HCT116 (cell line): ENCODE measurements around the gene FOXP1. TPM values are rescaled to one million over a fixed set of nuclear protein-coding genes. Genes with fewer than 3 reads are reported as not detected.

ENCODE experiments used
- ATAC-seq: fragments of 200-7000 bp; cut with Tn5 transposase; 2 replicates; pipeline ENCODE4 v1.9.1; 2020; ENCODE audit warnings: mild to moderate bottlenecking, moderate library complexity
- BruUV-seq: library from RNA; stranded (reverse); fragments of 400-500 nt; replicated peaks from 2 replicates; lab custom pipeline; 2021; lab: Mats Ljungman, UMichigan
- CTCF ChIA-PET: fragments of 300-600 bp; sonication (Branson Sonifier 250); formaldehyde crosslinking; loops from one replicate; lab custom pipeline; 2021; ENCODE audit warnings: antibody characterized with exemption; lab: Charles Lee
- POLR2A ChIA-PET: fragments of 300-600, 350-600 bp; sonication (Branson Sonifier 250); formaldehyde crosslinking; loops from one replicate; lab custom pipeline; 2021; ENCODE audit warnings: antibody characterized with exemption; lab: Charles Lee
- RAD21 ChIA-PET, 2 experiments: fragments of 300-600 bp; sonication (Branson Sonifier 250); formaldehyde crosslinking; loops; one replicate each; lab custom pipeline; 2023; ENCODE audit warnings: low total read pairs in 2 of 2; ENCODE audit not compliant: uncharacterized antibody in 2 of 2, unreplicated experiment in 2 of 2, low non-redundant PET in 1 of 2; lab: Charles Lee
- DNase-seq: peaks from one replicate; pipeline ENCODE4 v3.0.0-alpha.2; 2010; ENCODE audit warnings: low read depth, low spot score
- H2AFZ ChIP-seq: fragments of 200-600 bp; shearing (Covaris generic), sonication (generic); 2 replicates; pipeline ENCODE4 v1.6.1; 2017; ENCODE audit warnings: low read depth, mixed run types, mixed read lengths, antibody characterized with exemption, low read length; ENCODE audit not compliant: poor library complexity, severe bottlenecking
- H3K27ac ChIP-seq: 2 replicates; pipeline ENCODE4 v1.5.1; 2012; ENCODE audit warnings: low read depth, low read length
- H3K27me3 ChIP-seq: fragments of 200-600 bp; sonication (generic); 2 replicates; pipeline ENCODE4 v1.6.1; 2016; ENCODE audit warnings: mixed run types, low read length, mixed read lengths; ENCODE audit not compliant: insufficient read depth
- H3K36me3 ChIP-seq, 2 experiments: fragments of 200-500 bp in 1 of 2; fragments of 200-600 bp in 1 of 2; sonication (Bioruptor generic) in 1 of 2; sonication (generic) in 1 of 2; 2 replicates each; pipeline versions ENCODE4 v1.5.1 to v1.6.1; 2014 to 2016; ENCODE audit warnings: low read length in 2 of 2, inconsistent platforms in 1 of 2, mixed read lengths in 1 of 2, mixed run types in 1 of 2; ENCODE audit not compliant: insufficient read depth in 2 of 2, control insufficient read depth in 1 of 2
- H3K4me1 ChIP-seq, 2 experiments: fragments of 200-600 bp in 1 of 2; sonication (generic) in 1 of 2; 2 replicates each; pipeline versions ENCODE4 v1.5.1 to v1.6.1; 2012 to 2017; ENCODE audit warnings: low read length in 2 of 2, inconsistent platforms in 1 of 2, mild to moderate bottlenecking in 1 of 2, mixed read lengths in 1 of 2, mixed run types in 1 of 2, moderate library complexity in 1 of 2; ENCODE audit not compliant: insufficient read depth in 2 of 2, control insufficient read depth in 1 of 2
- H3K4me2 ChIP-seq: fragments of 200-600 bp; sonication (generic); 2 replicates; pipeline ENCODE4 v1.6.1; 2017; ENCODE audit warnings: mixed run types, low read length, mixed read lengths
- H3K4me3 ChIP-seq, 2 experiments: fragments of 200-600 bp in 1 of 2; sonication (generic) in 1 of 2; replicated peaks in 1 of 2; 2 replicates each; pipeline ENCODE4 v1.5.1; 2011 to 2016; ENCODE audit warnings: low read length in 2 of 2, control low read depth in 1 of 2, low read depth in 1 of 2, mild to moderate bottlenecking in 1 of 2, mixed read lengths in 1 of 2, mixed run types in 1 of 2
- H3K79me2 ChIP-seq: fragments of 200-600 bp; sonication (generic); 2 replicates; pipeline ENCODE4 v1.6.1; 2017; ENCODE audit warnings: mild to moderate bottlenecking, mixed run types, low read length, moderate library complexity, mixed read lengths; ENCODE audit not compliant: insufficient read depth
- H3K9ac ChIP-seq: fragments of 200-600 bp; sonication (generic); 2 replicates; pipeline ENCODE4 v1.6.1; 2016; ENCODE audit warnings: low read length, mixed read lengths
- H3K9me2 ChIP-seq: fragments of 200-600 bp; sonication (generic), shearing (Covaris generic); 2 replicates; pipeline ENCODE4 v1.6.1; 2017; ENCODE audit warnings: mixed run types, mild to moderate bottlenecking, moderate library complexity; ENCODE audit not compliant: insufficient read depth
- H3K9me3 ChIP-seq, 2 experiments: fragments of 200-500 bp in 1 of 2; fragments of 200-600 bp in 1 of 2; sonication (Bioruptor generic) in 1 of 2; sonication (generic) in 1 of 2; 2 replicates each; pipeline ENCODE4 v1.6.1; 2014 to 2017; ENCODE audit warnings: low read length in 2 of 2, mixed read lengths in 2 of 2, inconsistent platforms in 1 of 2, low read depth in 1 of 2, mild to moderate bottlenecking in 1 of 2, mixed run types in 1 of 2, moderate library complexity in 1 of 2; ENCODE audit not compliant: control insufficient read depth in 1 of 2, insufficient read depth in 1 of 2
- H4K20me1 ChIP-seq: fragments of 200-600 bp; sonication (generic), shearing (Covaris generic); 2 replicates; pipeline ENCODE4 v1.6.1; 2017; ENCODE audit warnings: mixed run types, mild to moderate bottlenecking, moderate library complexity; ENCODE audit not compliant: insufficient read depth
- ATF3 ChIP-seq: IDR thresholded peaks from 2 replicates; pipeline ENCODE4 v1.6.1; 2012
- CEBPB ChIP-seq: IDR thresholded peaks from 2 replicates; pipeline ENCODE4 v1.6.1; 2012; ENCODE audit warnings: low read depth
- EGR1 ChIP-seq: IDR thresholded peaks from 2 replicates; pipeline ENCODE4 v1.6.1; 2012; ENCODE audit warnings: low read depth
- EZH2 ChIP-seq: fragments of 200-600 bp; sonication (generic); IDR thresholded peaks from 2 replicates; pipeline ENCODE4 v1.6.1; 2017; ENCODE audit warnings: antibody characterized with exemption, mixed run types
- JUND ChIP-seq: IDR thresholded peaks from 2 replicates; pipeline ENCODE4 v1.6.1; 2012
- POLR2AphosphoS5 ChIP-seq: IDR thresholded peaks from 2 replicates; pipeline ENCODE4 v1.6.1; 2011; ENCODE audit warnings: mild to moderate bottlenecking, low read depth, low read length, moderate library complexity
- RAD21 ChIP-seq: IDR thresholded peaks from 2 replicates; pipeline ENCODE4 v1.6.1; 2012; ENCODE audit warnings: low read depth, mild to moderate bottlenecking
- REST ChIP-seq: IDR thresholded peaks from 2 replicates; pipeline ENCODE4 v1.6.1; 2012; ENCODE audit warnings: low read depth
- SP1 ChIP-seq: IDR thresholded peaks from 2 replicates; pipeline ENCODE4 v1.6.1; 2012; ENCODE audit warnings: low read depth
- ZNF274 ChIP-seq: fragments of 200-500 bp; sonication (Bioruptor generic); IDR thresholded peaks from 2 replicates; pipeline ENCODE4 v1.6.1; 2014; ENCODE audit warnings: mild to moderate bottlenecking, low read depth, low read length, inconsistent platforms
- intact Hi-C: fragments of 100-400 bp; cut with micrococcal nuclease; formaldehyde crosslinking; loops from 2 replicates; pipeline ENCODE4 v1.10.0; 2022
- total RNA-seq: library from RNA; stranded (reverse); gene quantifications from one replicate; pipeline ENCODE4 v1.2.1, GENCODE V29; 2021; ENCODE audit not compliant: unreplicated experiment

The FOXP1 gene
- total RNA-seq, 1 experiment from 2014 or later = 11.4 TPM

GRCh38 chr3:70927239-70927638, 656.3 kb downstream of the FOXP1 start:
- TF ChIP-seq JUND (no peak), EZH2 (no peak), RAD21 (no peak), CEBPB (no peak), ZNF274 (no peak), REST (no peak), ATF3 (no peak), EGR1 (no peak), POLR2AphosphoS5 (no peak), SP1 (no peak)
- no peaks in the 10 kb centered on the region for H3K27me3 ChIP-seq
- H3K9ac ChIP-seq = no peak overlapping the region
- DNase-seq = no peak
- H3K4me1 ChIP-seq = no peaks in the 10 kb centered on the region
- H4K20me1 ChIP-seq = no peaks in the 10 kb centered on the region
- CTCF ChIA-PET = no interaction called here
- H3K9me3 ChIP-seq = no peaks in the 10 kb centered on the region
- RAD21 ChIA-PET = no interaction called here
- no peak overlapping the region for H2AFZ ChIP-seq
- POLR2A ChIA-PET = no interaction called here
- H3K9me2 ChIP-seq = no peaks in the 10 kb centered on the region
- intact Hi-C loops = no loop called here
- H3K36me3 ChIP-seq = no peaks in the 10 kb centered on the region
- no TSS peak for BruUV-seq
- H3K79me2 ChIP-seq = no peaks in the 10 kb centered on the region
- H3K27ac ChIP-seq = no peak overlapping the region
- H3K4me3 ChIP-seq = no peak overlapping the region
- H3K4me2 ChIP-seq = no peak overlapping the region
- no peak for ATAC-seq
